Measurements from ENCODE around the gene LRWD1.
"Not testable (repeated sequence)": the region's sequence is repeated elsewhere in the genome, so short reads cannot be mapped to it uniquely, and the experiment has no call there.

GRCh38 chr7:102510575-102510974 lies 45.8 kb downstream of the LRWD1 start:
- TF ChIP-seq POLR2AphosphoS5, CTCF, POLR2A (IDR thresholded peaks at IDR 0.05): not testable (repeated sequence)

All from sigmoid colon (tissue), 4 donors.